Naive B cell (primary cell): ENCODE data around the gene NAA38. TPM values are rescaled to one million over a fixed set of nuclear protein-coding genes. Genes with fewer than 3 reads are reported as not detected.

Experiments used
- ATAC-seq, 2 donors: fragments of 150-1000 bp; cut with Tn5 transposase; 2 replicates each; pipeline ENCODE4 v1.10.0; 2021; ENCODE audit warnings: low read depth in 2 of 2, mild to moderate bottlenecking in 2 of 2, moderate library complexity in 2 of 2
- DNase-seq: peaks from one replicate; pipeline ENCODE4 v3.0.0; 2022
- H3K27ac Mint-ChIP-seq, 6 donors: one replicate each; pipeline ENCODE4 v1.8.0; 2020 to 2022; ENCODE audit warnings: mild to moderate bottlenecking in 6 of 6, mixed read lengths in 6 of 6, moderate library complexity in 5 of 6, inconsistent platforms in 2 of 6
- H3K27me3 Mint-ChIP-seq, 3 donors: one replicate each; pipeline ENCODE4 v1.8.0; 2021 to 2022; ENCODE audit warnings: mixed read lengths in 3 of 3, mild to moderate bottlenecking in 1 of 3
- H3K36me3 Mint-ChIP-seq, 2 donors: one replicate each; pipeline ENCODE4 v1.8.0; 2020 to 2022; ENCODE audit warnings: mixed read lengths in 2 of 2, inconsistent platforms in 1 of 2, mild to moderate bottlenecking in 1 of 2
- H3K4me1 Mint-ChIP-seq, 3 donors: one replicate each; pipeline ENCODE4 v1.8.0; 2020 to 2022; ENCODE audit warnings: mixed read lengths in 3 of 3, inconsistent platforms in 1 of 3, mild to moderate bottlenecking in 1 of 3, moderate library complexity in 1 of 3
- H3K4me3 Mint-ChIP-seq, 8 donors: one replicate each; pipeline ENCODE4 v1.8.0; 2020 to 2022; ENCODE audit warnings: mild to moderate bottlenecking in 8 of 8, mixed read lengths in 8 of 8, moderate library complexity in 8 of 8, inconsistent platforms in 2 of 8
- H3K9me3 Mint-ChIP-seq, 7 donors: one replicate each; pipeline ENCODE4 v1.8.0; 2020 to 2022; ENCODE audit warnings: mixed read lengths in 7 of 7, mild to moderate bottlenecking in 5 of 7, inconsistent platforms in 2 of 7, moderate library complexity in 1 of 7
- polyA plus RNA-seq, 6 donors: library from polyadenylated mRNA; unstranded; fragments of 300-500 nt; fragmentation: Illumina TruSeq; gene quantifications; one replicate each; pipeline ENCODE4 v1.2.3, GENCODE V29; 2021; ENCODE audit warnings: low read depth in 6 of 6

NAA38 gene
- polyA plus RNA-seq, 6 donors from 2014 or later: 121 to 158 (median 136) TPM

- H3K27me3 Mint-ChIP-seq: no peaks in the 10 kb centered on the region
- ATAC-seq: peak in 1 of 2 donors; percentile 5
- peaks cover 0 to 9% (median 0%) of the 10 kb centered on the region in 3 donors for H3K4me1 Mint-ChIP-seq
- no peaks in the 10 kb centered on the region for H3K36me3 Mint-ChIP-seq
- H3K9me3 Mint-ChIP-seq: no peaks in the 10 kb centered on the region
- peak; percentile 28 for DNase-seq
- H3K27ac Mint-ChIP-seq: peak overlapping the region in 1 of 6 donors; percentile 97
- H3K4me3 Mint-ChIP-seq: no peak overlapping the region
Observed at GRCh38 chr17:7886227-7887037, 29.1 kb upstream of the NAA38 start.

GRCh38 chr17:7885367-7886226 is 28.2 kb upstream of the NAA38 start:
- H3K4me1 Mint-ChIP-seq: peaks cover 0 to 9% (median 0%) of the 10 kb centered on the region in 3 donors
- peak; percentile 44 for DNase-seq
- H3K36me3 Mint-ChIP-seq: no peaks in the 10 kb centered on the region
- H3K4me3 Mint-ChIP-seq: peak overlapping the region in 5 of 8 donors; percentile 36 to 81 (median 54)
- H3K27me3 Mint-ChIP-seq: no peaks in the 10 kb centered on the region
- no peaks in the 10 kb centered on the region for H3K9me3 Mint-ChIP-seq
- H3K27ac Mint-ChIP-seq: peak overlapping the region in 1 of 6 donors; percentile 97
- ATAC-seq: peak; percentile 24 to 39

GRCh38 chr17:7884581-7885366 is 27.4 kb upstream of the NAA38 start:
- Mint-ChIP-seq H3K36me3 (no peaks in the 10 kb centered on the region), H3K27ac (peak overlapping the region in 3 of 6 donors; percentile 25 to 70 (median 61)), H3K4me3 (peak overlapping the region in 7 of 8 donors; percentile 59 to 93 (median 73)), H3K27me3 (no peaks in the 10 kb centered on the region), H3K4me1 (peaks cover 0 to 6% (median 0%) of the 10 kb centered on the region in 3 donors), H3K9me3 (no peaks in the 10 kb centered on the region)
- peak; percentile 6 to 31 for ATAC-seq
- peak; percentile 31 for DNase-seq

GRCh38 chr17:7883781-7884386 is 26.5 kb upstream of the NAA38 start:
- ATAC-seq (peak; percentile 7 to 14), DNase-seq (peak; percentile 29)
- H3K27ac Mint-ChIP-seq: peak overlapping the region in 4 of 6 donors; percentile 3 to 82 (median 68)
- peaks cover 0 to 6% (median 0%) of the 10 kb centered on the region in 3 donors for H3K4me1 Mint-ChIP-seq
- no peaks in the 10 kb centered on the region for H3K27me3 Mint-ChIP-seq
- H3K9me3 Mint-ChIP-seq: no peaks in the 10 kb centered on the region
- H3K36me3 Mint-ChIP-seq: no peaks in the 10 kb centered on the region
- H3K4me3 Mint-ChIP-seq: peak overlapping the region in 7 of 8 donors; percentile 63 to 93 (median 86)

GRCh38 chr17:7882629-7883028 is 25.3 kb upstream of the NAA38 start:
- Mint-ChIP-seq H3K4me1 (peaks cover 0 to 6% (median 0%) of the 10 kb centered on the region in 3 donors), H3K27ac (no peak overlapping the region), H3K9me3 (no peaks in the 10 kb centered on the region), H3K4me3 (no peak overlapping the region), H3K36me3 (no peaks in the 10 kb centered on the region), H3K27me3 (no peaks in the 10 kb centered on the region)
- DNase-seq (no peak), ATAC-seq (no peak)

- H3K27me3 Mint-ChIP-seq: no peaks in the 10 kb centered on the region
- H3K36me3 Mint-ChIP-seq: no peaks in the 10 kb centered on the region
- no peak overlapping the region for H3K27ac Mint-ChIP-seq
- DNase-seq: no peak
- H3K4me1 Mint-ChIP-seq: peaks cover 0 to 6% (median 0%) of the 10 kb centered on the region in 3 donors
- H3K4me3 Mint-ChIP-seq: no peak overlapping the region
- ATAC-seq: no peak
- no peaks in the 10 kb centered on the region for H3K9me3 Mint-ChIP-seq
Observed at GRCh38 chr17:7882068-7882467, 24.7 kb upstream of the NAA38 start.

- ATAC-seq (no peak), DNase-seq (no peak)
- Mint-ChIP-seq H3K27ac (no peak overlapping the region), H3K9me3 (no peaks in the 10 kb centered on the region), H3K27me3 (no peaks in the 10 kb centered on the region), H3K36me3 (no peaks in the 10 kb centered on the region), H3K4me3 (no peak overlapping the region), H3K4me1 (peaks cover 1 to 10% (median 3%) of the 10 kb centered on the region in 3 donors)
Observed at GRCh38 chr17:7881276-7882054, 24.1 kb upstream of the NAA38 start.

- no peak for ATAC-seq
- Mint-ChIP-seq H3K9me3 (no peaks in the 10 kb centered on the region), H3K27me3 (no peaks in the 10 kb centered on the region), H3K27ac (no peak overlapping the region), H3K4me1 (peaks cover 6 to 15% (median 8%) of the 10 kb centered on the region in 3 donors), H3K4me3 (no peak overlapping the region), H3K36me3 (no peaks in the 10 kb centered on the region)
- DNase-seq: no peak
Observed at GRCh38 chr17:7880076-7880868, 22.9 kb upstream of the NAA38 start.

- no peak overlapping the region for H3K27ac Mint-ChIP-seq
- H3K9me3 Mint-ChIP-seq: no peaks in the 10 kb centered on the region
- H3K4me1 Mint-ChIP-seq: peaks cover 10 to 15% (median 12%) of the 10 kb centered on the region in 3 donors
- ATAC-seq: no peak
- no peaks in the 10 kb centered on the region for H3K27me3 Mint-ChIP-seq
- no peaks in the 10 kb centered on the region for H3K36me3 Mint-ChIP-seq
- no peak for DNase-seq
- H3K4me3 Mint-ChIP-seq: no peak overlapping the region
Observed at GRCh38 chr17:7878234-7878633, 20.9 kb upstream of the NAA38 start.

- Mint-ChIP-seq H3K9me3 (no peaks in the 10 kb centered on the region), H3K36me3 (no peaks in the 10 kb centered on the region), H3K4me3 (no peak overlapping the region), H3K4me1 (peaks cover 10 to 15% (median 12%) of the 10 kb centered on the region in 3 donors), H3K27me3 (no peaks in the 10 kb centered on the region), H3K27ac (peak overlapping the region in 1 of 6 donors; percentile 16)
- ATAC-seq (no peak), DNase-seq (no peak)
Observed at GRCh38 chr17:7875804-7876370, 18.5 kb upstream of the NAA38 start.

- Mint-ChIP-seq H3K36me3 (no peaks in the 10 kb centered on the region), H3K27ac (no peak overlapping the region), H3K4me3 (no peak overlapping the region), H3K27me3 (no peaks in the 10 kb centered on the region), H3K4me1 (peaks cover 12 to 15% (median 14%) of the 10 kb centered on the region in 3 donors), H3K9me3 (no peaks in the 10 kb centered on the region)
- ATAC-seq: no peak
- no peak for DNase-seq
Observed at GRCh38 chr17:7873051-7873450, 15.7 kb upstream of the NAA38 start.
